ENCODE measurements around the gene ATG5. TPM values are rescaled to one million over a fixed set of nuclear protein-coding genes. Genes with fewer than 3 reads are reported as not detected.

ATG5 gene
- total RNA-seq, 4 donors from 2014 or later: 25.3 to 47.8 (median 35.2) TPM

GRCh38 chr6:106359959-106360409, 34.4 kb upstream of the ATG5 start:
- H3K36me3 ChIP-seq: no peaks in the 10 kb centered on the region
- intact Hi-C loops (cut with DNase I): no loop called here
- H3K9me3 ChIP-seq: no peaks in the 10 kb centered on the region
- DNase-seq (ENCODE audit: extremely low spot score): no peak
- peaks cover 11 to 68% (median 22%) of the 10 kb centered on the region in 4 donors for H3K27me3 ChIP-seq
- 33% methylated on average over 12 of the region's 12 CpGs for WGBS
- no peak overlapping the region for H3K27ac ChIP-seq (replicated peaks in 1 of 4)
- peaks cover 12 to 14% (median 14%) of the 10 kb centered on the region in 4 donors for H3K4me1 ChIP-seq
- TF ChIP-seq EP300 (IDR thresholded peaks at IDR 0.05): no peak
- peak overlapping the region; percentile 45 to 61 (median 52) for H3K4me3 ChIP-seq

- 82% methylated on average over 1 of the region's 1 CpG for whole genome bisulfite sequencing
- Histone ChIP-seq H3K27me3 (peaks cover 11 to 64% (median 24%) of the 10 kb centered on the region in 4 donors), H3K27ac (replicated peaks in 1 of 4) (no peak overlapping the region), H3K4me3 (no peak overlapping the region), H3K9me3 (peaks cover 0 to 8% (median 3%) of the 10 kb centered on the region in 4 donors), H3K36me3 (no peaks in the 10 kb centered on the region), H3K4me1 (peaks cover 12 to 14% (median 14%) of the 10 kb centered on the region in 4 donors)
- TF ChIP-seq EP300 (IDR thresholded peaks at IDR 0.05) (no peak), CTCF (IDR thresholded peaks at IDR 0.05) (no peak)
- no peak for DNase-seq (ENCODE audit: extremely low spot score)
- intact Hi-C loops (cut with DNase I): no loop called here
Observed at GRCh38 chr6:106356378-106356777, 30.8 kb upstream of the ATG5 start.

GRCh38 chr6:106347219-106347618, 21.7 kb upstream of the ATG5 start:
- Histone ChIP-seq H3K36me3 (no peaks in the 10 kb centered on the region), H3K27ac (replicated peaks in 1 of 4) (no peak overlapping the region), H3K27me3 (peaks cover 0 to 4% (median 0%) of the 10 kb centered on the region in 4 donors), H3K4me3 (no peak overlapping the region), H3K4me1 (no peaks in the 10 kb centered on the region), H3K9me3 (no peaks in the 10 kb centered on the region)
- WGBS: 92% methylated on average over 1 of the region's 1 CpG
- intact Hi-C loops (cut with DNase I): no loop called here
- TF ChIP-seq CTCF (IDR thresholded peaks at IDR 0.05) (no peak), POLR2A (IDR thresholded peaks at IDR 0.05; ENCODE audit: low read depth) (no peak), EP300 (IDR thresholded peaks at IDR 0.05) (no peak), POLR2AphosphoS5 (IDR thresholded peaks at IDR 0.05) (no peak)
- DNase-seq (ENCODE audit: extremely low spot score): no peak

GRCh38 chr6:106339334-106340029, 13.9 kb upstream of the ATG5 start:
- TF ChIP-seq EP300 (IDR thresholded peaks at IDR 0.05) (no peak), POLR2A (IDR thresholded peaks at IDR 0.05; ENCODE audit: low read depth) (no peak), POLR2AphosphoS5 (IDR thresholded peaks at IDR 0.05) (no peak), CTCF (IDR thresholded peaks at IDR 0.05) (peak; percentile 60 to 67 (median 61))
- peaks cover 0 to 6% (median 1%) of the 10 kb centered on the region in 4 donors for H3K4me1 ChIP-seq
- H3K27me3 ChIP-seq: peaks cover 0 to 4% (median 0%) of the 10 kb centered on the region in 4 donors
- no peak overlapping the region for H3K4me3 ChIP-seq
- H3K9me3 ChIP-seq: no peaks in the 10 kb centered on the region
- DNase-seq (ENCODE audit: extremely low spot score): no peak
- intact Hi-C loops (cut with DNase I): no loop called here
- 14% methylated on average over 9 of the region's 9 CpGs for WGBS
- no peaks in the 10 kb centered on the region for H3K36me3 ChIP-seq
- no peak overlapping the region for H3K27ac ChIP-seq (replicated peaks in 1 of 4)

- H3K27ac ChIP-seq (replicated peaks in 1 of 4): no peak overlapping the region
- 28% methylated on average over 5 of the region's 5 CpGs for WGBS
- no peak for TF ChIP-seq POLR2A (IDR thresholded peaks at IDR 0.05; ENCODE audit: low read depth)
- peak; percentile 50 to 66 (median 51) for TF ChIP-seq CTCF (IDR thresholded peaks at IDR 0.05)
- DNase-seq (ENCODE audit: extremely low spot score): no peak
- H3K4me3 ChIP-seq: no peak overlapping the region
- intact Hi-C loops (cut with DNase I): no loop called here
- peaks cover 0 to 5% (median 0%) of the 10 kb centered on the region in 4 donors for H3K9me3 ChIP-seq
- peaks cover 0 to 26% (median 0%) of the 10 kb centered on the region in 4 donors for H3K27me3 ChIP-seq
- peaks cover 0 to 6% (median 1%) of the 10 kb centered on the region in 4 donors for H3K4me1 ChIP-seq
- H3K36me3 ChIP-seq: no peaks in the 10 kb centered on the region
Observed at GRCh38 chr6:106334646-106335448, 9.3 kb upstream of the ATG5 start.
